Thyroid gland (tissue), 4 donors: ENCODE measurements around the gene KCNJ14.

Experiments used
- CTCF ChIP-seq, 6 experiments: fragments of 200-600 bp in 3 of 6; fragments of 450-650 bp in 3 of 6; sonication (generic) in 3 of 6; IDR thresholded peaks; one replicate each; pipeline ENCODE4 v1.5.1; 2016 to 2019; ENCODE audit warnings: antibody characterized with exemption in 6 of 6, mild to moderate bottlenecking in 2 of 6, inconsistent platforms in 1 of 6, moderate library complexity in 1 of 6
- POLR2A ChIP-seq, 2 donors: fragments of 450-650 bp; IDR thresholded peaks; one replicate each; pipeline ENCODE4 v1.6.1; 2017; ENCODE audit warnings: antibody characterized with exemption in 2 of 2, mild to moderate bottlenecking in 2 of 2, moderate library complexity in 1 of 2

- TF ChIP-seq CTCF (IDR thresholded peaks at IDR 0.05) (no peak), POLR2A (IDR thresholded peaks at IDR 0.05) (no peak)
Observed at GRCh38 chr19:48452289-48453190, 2.8 kb upstream of the KCNJ14 start.
